Spleen (tissue), 11 donors: ENCODE measurements around the gene MAPK8IP3. TPM values are rescaled to one million over a fixed set of nuclear protein-coding genes. Genes with fewer than 3 reads are reported as not detected.
A peak's percentile ranks its signal among the peaks of the same experiment; 100 is the strongest.

ENCODE experiments used
- DNase-seq: peaks from one replicate; pipeline ENCODE4 v3.0.0-alpha.2; 2020
- H3K27ac ChIP-seq, 8 donors: fragments of 200-600 bp; sonication (generic) in 7 of 8; 1 replicate in 4 of 8; 2 replicates in 4 of 8; pipeline versions ENCODE4 v1.5.0 to v1.8.0; 2016 to 2021; ENCODE audit warnings: inconsistent platforms in 4 of 8, mild to moderate bottlenecking in 4 of 8, moderate library complexity in 1 of 8
- H3K27me3 ChIP-seq, 7 donors: fragments of 200-600 bp; sonication (generic) in 6 of 7; replicated peaks in 1 of 7; 1 replicate in 4 of 7; 2 replicates in 3 of 7; pipeline versions ENCODE4 v1.5.0 to v1.8.0; 2016 to 2021; ENCODE audit warnings: inconsistent platforms in 3 of 7, mild to moderate bottlenecking in 1 of 7
- H3K36me3 ChIP-seq, 6 donors: fragments of 200-600 bp; sonication (generic) in 5 of 6; 1 replicate in 4 of 6; 2 replicates in 2 of 6; pipeline versions ENCODE4 v1.5.0 to v1.8.0; 2016 to 2021; ENCODE audit warnings: inconsistent platforms in 2 of 6
- H3K4me1 ChIP-seq, 6 donors: fragments of 200-600 bp; sonication (generic) in 5 of 6; 1 replicate in 3 of 6; 2 replicates in 3 of 6; pipeline versions ENCODE4 v1.5.0 to v1.8.0; 2016 to 2021; ENCODE audit warnings: inconsistent platforms in 3 of 6
- H3K4me3 ChIP-seq, 8 donors: fragments of 200-600 bp; sonication (generic) in 7 of 8; 1 replicate in 4 of 8; 2 replicates in 4 of 8; pipeline versions ENCODE4 v1.5.0 to v1.8.0; 2016 to 2021; ENCODE audit warnings: inconsistent platforms in 4 of 8, mild to moderate bottlenecking in 4 of 8, moderate library complexity in 2 of 8
- H3K9me3 ChIP-seq, 8 donors: fragments of 200-600 bp; sonication (generic) in 7 of 8; 1 replicate in 4 of 8; 2 replicates in 4 of 8; pipeline versions ENCODE4 v1.5.0 to v1.8.0; 2016 to 2021; ENCODE audit warnings: inconsistent platforms in 4 of 8
- POLR2A ChIP-seq, 3 donors: fragments of 450-650 bp; IDR thresholded peaks; one replicate each; pipeline ENCODE4 v1.5.1; 2017; ENCODE audit warnings: antibody characterized with exemption in 3 of 3, mild to moderate bottlenecking in 1 of 3
- POLR2AphosphoS5 ChIP-seq, 3 donors: sonication (generic); formaldehyde crosslinking; IDR thresholded peaks; one replicate each; pipeline ENCODE4 v1.5.1; 2017; ENCODE audit warnings: antibody characterized with exemption in 3 of 3
- WGBS, 5 donors: extraction: QIAGEN DNeasy Blood & Tissue Kit in 3 of 5; methylation state at CpG; one replicate each; pipeline versions ENCODE4 v1.1.5 to v1.1.7; 2013 to 2018; 5-methylcytosine and 5-hydroxymethylcytosine counted together
- intact Hi-C: fragments of 100-400 bp; cut with DNase I; formaldehyde crosslinking; loops from one replicate; pipeline ENCODE4 v1.15.0; 2023; ENCODE audit warnings: low total_unique reads
- polyA plus RNA-seq, 3 donors: library from polyadenylated mRNA; stranded (reverse); fragments of 200-250 nt; gene quantifications; one replicate each; pipeline ENCODE4 v1.2.1, GENCODE V29; 2013
- total RNA-seq, 7 donors: library from RNA; depleted of rRNA in 3 of 7; stranded (reverse); fragments of >200 nt in 3 of 7; fragmentation: NEBNext Ultra II Directional in 4 of 7; extraction: Animal tissue kit (Norgen Biotek cat#: 25700) in 4 of 7; gene quantifications; one replicate each; pipeline versions ENCODE4 v1.1.0 to v1.2.1, GENCODE V29; 2016 to 2021
- TF ChIP-seq, protein P1 (sequence below), 11 experiments: fragments of 200-600 bp in 7 of 11; fragments of 450-650 bp in 4 of 11; sonication (generic) in 4 of 11; IDR thresholded peaks in 8 of 11; conservative IDR thresholded peaks in 3 of 11; 1 replicate in 7 of 11; 2 replicates in 4 of 11; pipeline versions ENCODE4 v1.4.0 to v1.8.0; 2016 to 2021; ENCODE audit warnings: antibody characterized with exemption in 11 of 11, inconsistent platforms in 4 of 11, mild to moderate bottlenecking in 1 of 11
- donor health status: healthy with polysubstance abuse.
- donor health status: DM: no; HTN: no; CAD: no; lungs with moderate emphysema.
- donor health status: DM: no; HTN: no; CAD: no.
- donor health status: Bipolar disorder and iron deficiency.
- donor health status: healthy.
- donor health status: DM: no; HTN: no; CAD: no.
- donor health status: DM: yes; HTN: yes; CAD: no.

MAPK8IP3 gene
- total and polyA plus RNA-seq, 10 donors: 27.2 to 134 (median 114) TPM

DNA sequence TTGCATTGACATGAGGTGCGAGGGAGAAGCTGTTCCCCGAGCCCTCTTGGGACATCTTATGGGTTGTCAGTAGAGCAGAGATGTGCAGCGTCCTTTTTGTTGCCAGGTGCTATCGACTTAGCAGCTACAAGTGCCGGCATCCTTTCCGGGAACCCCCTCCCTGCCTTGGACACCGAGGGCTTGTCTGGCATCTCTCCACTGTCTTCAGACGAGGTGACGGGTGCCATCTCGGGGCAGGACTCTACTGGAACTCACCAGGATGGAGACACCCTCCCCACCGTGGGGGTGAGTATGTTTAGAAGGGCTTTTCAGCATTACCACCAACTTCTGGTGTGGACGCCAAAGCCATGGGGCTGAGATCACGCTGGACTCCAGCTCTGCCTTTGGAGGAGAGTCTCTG, 39.7 kb upstream of the MAPK8IP3 start:
- Histone ChIP-seq H3K27ac (no peak overlapping the region), H3K9me3 (no peaks in the 10 kb centered on the region), H3K4me3 (no peak overlapping the region), H3K27me3 (no peaks in the 10 kb centered on the region), H3K36me3 (peaks cover 2 to 100% (median 96%) of the 10 kb centered on the region in 6 donors), H3K4me1 (no peaks in the 10 kb centered on the region)
- intact Hi-C loops: no loop called here
- TF ChIP-seq, protein P1, sequence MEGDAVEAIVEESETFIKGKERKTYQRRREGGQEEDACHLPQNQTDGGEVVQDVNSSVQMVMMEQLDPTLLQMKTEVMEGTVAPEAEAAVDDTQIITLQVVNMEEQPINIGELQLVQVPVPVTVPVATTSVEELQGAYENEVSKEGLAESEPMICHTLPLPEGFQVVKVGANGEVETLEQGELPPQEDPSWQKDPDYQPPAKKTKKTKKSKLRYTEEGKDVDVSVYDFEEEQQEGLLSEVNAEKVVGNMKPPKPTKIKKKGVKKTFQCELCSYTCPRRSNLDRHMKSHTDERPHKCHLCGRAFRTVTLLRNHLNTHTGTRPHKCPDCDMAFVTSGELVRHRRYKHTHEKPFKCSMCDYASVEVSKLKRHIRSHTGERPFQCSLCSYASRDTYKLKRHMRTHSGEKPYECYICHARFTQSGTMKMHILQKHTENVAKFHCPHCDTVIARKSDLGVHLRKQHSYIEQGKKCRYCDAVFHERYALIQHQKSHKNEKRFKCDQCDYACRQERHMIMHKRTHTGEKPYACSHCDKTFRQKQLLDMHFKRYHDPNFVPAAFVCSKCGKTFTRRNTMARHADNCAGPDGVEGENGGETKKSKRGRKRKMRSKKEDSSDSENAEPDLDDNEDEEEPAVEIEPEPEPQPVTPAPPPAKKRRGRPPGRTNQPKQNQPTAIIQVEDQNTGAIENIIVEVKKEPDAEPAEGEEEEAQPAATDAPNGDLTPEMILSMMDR (IDR thresholded peaks at IDR 0.05 in 8 of 11, conservative IDR thresholded peaks at IDR 0.05 in 3 of 11): no peak
- TF ChIP-seq POLR2A (IDR thresholded peaks at IDR 0.05) (no peak), POLR2AphosphoS5 (IDR thresholded peaks at IDR 0.05) (no peak)
- no peak for DNase-seq
- 87 to 97% (median 93%) methylated on average over 12 to 13 of the region's 13 CpGs for WGBS, 5 donors

DNA sequence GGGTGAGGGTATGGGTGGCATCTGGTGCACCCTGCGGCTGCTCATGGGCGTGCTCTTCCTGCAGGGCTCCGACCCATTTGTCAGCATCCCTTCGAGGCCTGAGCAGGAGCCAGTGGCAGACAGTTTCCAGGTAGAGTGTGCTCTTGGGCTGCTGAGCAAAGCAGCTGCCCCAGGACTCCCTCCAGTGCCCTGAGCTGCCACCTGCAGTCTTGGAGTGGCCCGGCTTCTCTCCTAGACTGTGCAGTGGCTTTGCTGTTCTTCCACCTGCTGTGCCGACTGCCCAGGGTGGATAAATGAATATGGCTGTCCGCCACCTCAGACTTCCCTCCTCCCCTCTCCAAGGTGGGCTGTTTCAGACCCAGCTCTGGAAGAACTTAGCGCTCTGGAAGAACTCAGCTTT, 38.7 kb upstream of the MAPK8IP3 start:
- Histone ChIP-seq H3K27ac (no peak overlapping the region), H3K9me3 (no peaks in the 10 kb centered on the region), H3K36me3 (peaks cover 2 to 100% (median 99%) of the 10 kb centered on the region in 6 donors), H3K4me3 (no peak overlapping the region), H3K27me3 (no peaks in the 10 kb centered on the region), H3K4me1 (no peaks in the 10 kb centered on the region)
- intact Hi-C loops: no loop called here
- WGBS, 5 donors: 91 to 98% (median 95%) methylated on average over 5 to 8 of the region's 8 CpGs
- TF ChIP-seq POLR2A (IDR thresholded peaks at IDR 0.05) (no peak), POLR2AphosphoS5 (IDR thresholded peaks at IDR 0.05) (no peak)
- TF ChIP-seq, protein P1 (IDR thresholded peaks at IDR 0.05 in 8 of 11, conservative IDR thresholded peaks at IDR 0.05 in 3 of 11): no peak
- DNase-seq: no peak

DNA sequence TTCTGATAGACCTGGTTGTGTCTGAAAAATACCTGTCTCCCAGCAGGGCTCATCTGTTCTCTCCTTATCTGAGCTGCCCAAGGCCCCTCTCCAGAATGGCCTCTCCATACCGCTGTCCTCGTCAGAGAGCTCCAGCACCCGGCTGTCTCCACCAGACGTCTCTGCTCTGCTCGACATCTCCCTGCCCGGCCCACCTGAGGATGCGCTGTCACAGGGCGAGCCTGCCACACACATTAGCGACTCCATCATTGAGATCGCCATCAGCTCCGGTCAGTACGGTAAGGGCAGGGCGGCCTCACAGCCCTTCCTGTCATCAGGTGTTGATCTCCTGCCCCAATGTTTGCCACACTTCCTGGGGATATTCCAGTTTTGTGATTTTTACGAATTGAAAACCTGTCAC, 38.1 kb upstream of the MAPK8IP3 start:
- Histone ChIP-seq H3K27ac (no peak overlapping the region), H3K4me3 (no peak overlapping the region), H3K27me3 (no peaks in the 10 kb centered on the region), H3K4me1 (no peaks in the 10 kb centered on the region), H3K36me3 (peaks cover 2 to 100% (median 99%) of the 10 kb centered on the region in 6 donors), H3K9me3 (no peaks in the 10 kb centered on the region)
- TF ChIP-seq, protein P1 (IDR thresholded peaks at IDR 0.05 in 8 of 11, conservative IDR thresholded peaks at IDR 0.05 in 3 of 11): no peak
- peak in 1 of 3 donors; percentile 22 for TF ChIP-seq POLR2AphosphoS5 (IDR thresholded peaks at IDR 0.05)
- no peak for DNase-seq
- WGBS, 5 donors: 92 to 97% (median 95%) methylated on average over 14 of the region's 14 CpGs
- intact Hi-C loops: no loop called here

DNA sequence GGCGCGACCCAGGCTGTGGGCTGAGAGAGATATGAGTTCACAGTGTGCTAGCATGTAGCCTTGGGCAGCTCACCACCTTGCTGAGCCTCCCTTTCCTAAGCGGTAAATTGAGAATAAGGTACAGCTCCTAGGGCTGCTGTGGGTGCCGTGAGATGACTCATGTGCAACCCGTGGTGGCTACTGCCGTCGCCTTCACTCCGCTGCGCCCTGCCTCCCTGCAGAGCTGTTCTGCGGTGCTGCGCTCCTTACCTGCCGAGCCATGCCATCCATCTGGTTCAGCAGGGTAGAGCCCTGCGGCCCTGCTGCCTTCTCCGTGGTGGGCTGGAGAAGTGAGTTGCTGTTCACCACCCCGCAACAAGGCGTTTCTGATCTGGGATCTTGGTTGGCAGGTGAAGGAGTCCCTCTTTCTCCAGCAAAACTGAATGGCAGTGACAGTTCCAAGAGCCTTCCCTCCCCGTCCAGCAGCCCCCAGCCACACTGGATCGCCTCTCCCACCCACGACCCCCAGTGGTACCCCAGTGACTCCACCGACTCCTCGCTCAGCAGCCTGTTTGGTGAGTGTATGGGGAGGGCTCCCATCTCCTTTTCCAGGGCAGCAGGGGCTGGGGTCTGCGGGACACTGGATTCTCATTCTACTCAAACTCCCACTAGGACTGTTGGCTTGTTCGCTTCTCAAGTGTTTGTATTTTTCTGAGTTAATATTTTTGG, 37.2 kb upstream of the MAPK8IP3 start:
- Histone ChIP-seq H3K4me3 (no peak overlapping the region), H3K27ac (no peak overlapping the region), H3K27me3 (no peaks in the 10 kb centered on the region), H3K36me3 (peaks cover 2 to 100% (median 94%) of the 10 kb centered on the region in 6 donors), H3K4me1 (no peaks in the 10 kb centered on the region), H3K9me3 (no peaks in the 10 kb centered on the region)
- intact Hi-C loops: no loop called here
- TF ChIP-seq, protein P1 (IDR thresholded peaks at IDR 0.05 in 8 of 11, conservative IDR thresholded peaks at IDR 0.05 in 3 of 11): no peak
- TF ChIP-seq POLR2AphosphoS5 (IDR thresholded peaks at IDR 0.05): no peak
- TF ChIP-seq POLR2A (IDR thresholded peaks at IDR 0.05): no peak
- DNase-seq: no peak
- WGBS, 5 donors: 91 to 97% (median 95%) methylated on average over 23 of the region's 23 CpGs
